IMR-90 (cell line): ENCODE results near the gene RAB36. TPM values are rescaled to one million over a fixed set of nuclear protein-coding genes. Genes with fewer than 3 reads are reported as not detected.

Experiments
- ATAC-seq: fragments of 200-7000 bp; cut with Tn5 transposase; 2 replicates; pipeline ENCODE4 v1.9.1; 2020; ENCODE audit warnings: low read depth, mild to moderate bottlenecking, moderate library complexity
- BruUV-seq: library from RNA; stranded (reverse); fragments of 400-500 nt; replicated peaks from 2 replicates; lab custom pipeline; 2021; lab: Mats Ljungman, UMichigan
- CTCF ChIA-PET: fragments of 300-600 bp; formaldehyde crosslinking; extraction: SDS; loops from one replicate; lab custom pipeline; 2021; ENCODE audit warnings: antibody characterized with exemption; lab: Yijun Ruan, JAX
- POLR2A ChIA-PET: fragments of 300-600 bp; sonication (Branson Sonifier 250); formaldehyde crosslinking; loops from one replicate; lab custom pipeline; 2022; ENCODE audit warnings: antibody characterized with exemption; ENCODE audit not compliant: unreplicated experiment; lab: Charles Lee
- DNase-seq: peaks from one replicate; pipeline ENCODE4 v3.0.0; 2013
- H2AFZ ChIP-seq: replicated peaks from 2 replicates; pipeline ENCODE3; 2013; ENCODE audit warnings: low read length, mild to moderate bottlenecking; ENCODE audit not compliant: poor library complexity
- H2AK5ac ChIP-seq: 2 replicates; pipeline ENCODE4 v1.6.1; 2013; ENCODE audit warnings: low read depth, low read length, inconsistent platforms
- H2AK9ac ChIP-seq: replicated peaks from 2 replicates; pipeline ENCODE3; 2013; ENCODE audit warnings: mild to moderate bottlenecking, low read depth, low read length, moderate library complexity; ENCODE audit not compliant: poor library complexity
- H2BK120ac ChIP-seq: 2 replicates; pipeline ENCODE4 v1.6.1; 2013; ENCODE audit warnings: low read depth, low read length, inconsistent platforms
- H2BK15ac ChIP-seq: 3 replicates; pipeline ENCODE4 v1.6.1; 2013; ENCODE audit warnings: low read depth, low read length, inconsistent platforms
- H2BK20ac ChIP-seq: 2 replicates; pipeline ENCODE4 v1.6.1; 2013; ENCODE audit warnings: low read depth, mild to moderate bottlenecking, inconsistent platforms, low read length, moderate library complexity
- H2BK5ac ChIP-seq: 2 replicates; pipeline ENCODE4 v1.6.1; 2013; ENCODE audit warnings: mild to moderate bottlenecking, low read depth, low read length, inconsistent platforms; ENCODE audit not compliant: poor library complexity, severe bottlenecking
- H3K14ac ChIP-seq: replicated peaks from 2 replicates; pipeline ENCODE4 v1.6.1; 2013; ENCODE audit warnings: low read depth, low read length, inconsistent platforms
- H3K18ac ChIP-seq: 2 replicates; pipeline ENCODE4 v1.6.1; 2013; ENCODE audit warnings: low read depth, low read length, control low read depth
- H3K23ac ChIP-seq: 2 replicates; pipeline ENCODE4 v1.6.1; 2013; ENCODE audit warnings: low read depth, low read length, inconsistent platforms
- H3K27ac ChIP-seq: 2 replicates; pipeline ENCODE4 v1.5.1; 2013; ENCODE audit warnings: mild to moderate bottlenecking, control low read depth, low read length; ENCODE audit not compliant: insufficient read depth
- H3K27me3 ChIP-seq: 2 replicates; pipeline ENCODE4 v1.6.1; 2013; ENCODE audit warnings: low read length; ENCODE audit not compliant: control insufficient read depth, insufficient read depth
- H3K36me3 ChIP-seq: 2 replicates; pipeline ENCODE4 v1.6.1; 2013; ENCODE audit warnings: low read length, mixed read lengths; ENCODE audit not compliant: control insufficient read depth, insufficient read depth
- H3K4ac ChIP-seq: 2 replicates; pipeline ENCODE4 v1.6.1; 2013; ENCODE audit warnings: low read depth, low read length, inconsistent platforms
- H3K4me1 ChIP-seq: 2 replicates; pipeline ENCODE4 v1.6.1; 2013; ENCODE audit warnings: low read length, mixed read lengths; ENCODE audit not compliant: control insufficient read depth, insufficient read depth
- H3K4me2 ChIP-seq: 2 replicates; pipeline ENCODE4 v1.6.1; 2013; ENCODE audit warnings: low read depth, mild to moderate bottlenecking, control low read depth, low read length, moderate library complexity
- H3K4me3 ChIP-seq: 2 replicates; pipeline ENCODE4 v1.5.1; 2013; ENCODE audit warnings: low read depth, mild to moderate bottlenecking, control low read depth, low read length, moderate library complexity; ENCODE audit not compliant: insufficient read depth
- H3K56ac ChIP-seq: 2 replicates; pipeline ENCODE4 v1.6.1; 2013; ENCODE audit warnings: low read length, inconsistent platforms; ENCODE audit not compliant: insufficient read depth; ENCODE audit errors: extremely low read depth
- H3K79me1 ChIP-seq, 2 experiments: 2 replicates each; pipeline ENCODE4 v1.6.1; 2013; ENCODE audit warnings: low read length in 2 of 2, inconsistent platforms in 1 of 2, low read depth in 1 of 2
- H3K9ac ChIP-seq: 2 replicates; pipeline ENCODE4 v1.6.1; 2013; ENCODE audit warnings: low read depth, low read length, control low read depth
- H3K9me1 ChIP-seq: 2 replicates; pipeline ENCODE4 v1.6.1; 2013; ENCODE audit warnings: low read length, inconsistent platforms; ENCODE audit not compliant: insufficient read depth
- H3K9me3 ChIP-seq: 2 replicates; pipeline ENCODE4 v1.6.1; 2013; ENCODE audit warnings: low read length; ENCODE audit not compliant: control insufficient read depth, insufficient read depth
- H4K20me1 ChIP-seq: 2 replicates; pipeline ENCODE4 v1.6.1; 2013; ENCODE audit warnings: low read length, inconsistent platforms; ENCODE audit not compliant: insufficient read depth
- H4K5ac ChIP-seq: 2 replicates; pipeline ENCODE4 v1.6.1; 2013; ENCODE audit warnings: mild to moderate bottlenecking, low read depth, low read length, control low read depth
- H4K8ac ChIP-seq, 2 experiments: 2 replicates each; pipeline ENCODE4 v1.6.1; 2013; ENCODE audit warnings: low read depth in 2 of 2, low read length in 2 of 2, control low read depth in 1 of 2, inconsistent platforms in 1 of 2
- H4K91ac ChIP-seq: 2 replicates; pipeline ENCODE4 v1.6.1; 2013; ENCODE audit warnings: low read depth, low read length, inconsistent platforms; ENCODE audit not compliant: insufficient read depth
- BHLHE40 ChIP-seq: fragments of 150-350 bp; IDR thresholded peaks from 2 replicates; pipeline ENCODE4 v1.6.1; 2016; ENCODE audit warnings: mild to moderate bottlenecking, low read depth, low read length
- CEBPB ChIP-seq: IDR thresholded peaks from 2 replicates; pipeline ENCODE4 v1.6.1; 2012; ENCODE audit warnings: low read depth, low read length, improper control_type of control experiment
- CHD1 ChIP-seq: IDR thresholded peaks from 2 replicates; pipeline ENCODE4 v1.6.1; 2012; ENCODE audit warnings: low read depth, low read length, improper control_type of control experiment
- CTCF ChIP-seq: conservative IDR thresholded peaks from 2 replicates; pipeline ENCODE4 v1.5.1; 2012; ENCODE audit warnings: mild to moderate bottlenecking, low read depth, low read length, improper control_type of control experiment
- ELK1 ChIP-seq: fragments of 150-350 bp; IDR thresholded peaks from 2 replicates; pipeline ENCODE4 v1.6.1; 2016; ENCODE audit warnings: low read depth, mild to moderate bottlenecking, low read length, moderate library complexity, borderline replicate concordance
- FOS ChIP-seq: fragments of 150-350 bp; IDR thresholded peaks from 2 replicates; pipeline ENCODE4 v1.6.1; 2016; ENCODE audit warnings: low read depth, low read length
- MAFK ChIP-seq: IDR thresholded peaks from 2 replicates; pipeline ENCODE4 v1.6.1; 2012; ENCODE audit warnings: low read depth, low read length, improper control_type of control experiment
- MXI1 ChIP-seq: IDR thresholded peaks from 2 replicates; pipeline ENCODE4 v1.6.1; 2012; ENCODE audit warnings: low read depth, mild to moderate bottlenecking, low read length, moderate library complexity, borderline replicate concordance
- NFE2L2 ChIP-seq: fragments of 150-350 bp; IDR thresholded peaks from 2 replicates; pipeline ENCODE4 v1.6.1; 2016; ENCODE audit warnings: low read depth, mild to moderate bottlenecking, low read length
- POLR2A ChIP-seq: IDR thresholded peaks from 2 replicates; pipeline ENCODE4 v1.6.1; 2012; ENCODE audit warnings: mild to moderate bottlenecking, low read depth, low read length
- RCOR1 ChIP-seq: IDR thresholded peaks from 2 replicates; pipeline ENCODE4 v1.6.1; 2012; ENCODE audit warnings: mild to moderate bottlenecking, low read length, improper control_type of control experiment; ENCODE audit not compliant: insufficient replicate concordance
- RFX5 ChIP-seq: IDR thresholded peaks from 2 replicates; pipeline ENCODE4 v1.8.0; 2012; ENCODE audit warnings: low read depth, mild to moderate bottlenecking, low read length, moderate library complexity
- SMC3 ChIP-seq: fragments of 150-350 bp; IDR thresholded peaks from 2 replicates; pipeline ENCODE4 v1.6.1; 2016; ENCODE audit warnings: low read depth, mild to moderate bottlenecking, antibody characterized with exemption, low read length, moderate library complexity
- USF2 ChIP-seq: fragments of 150-350 bp; IDR thresholded peaks from 2 replicates; pipeline ENCODE4 v1.6.1; 2017; ENCODE audit warnings: mild to moderate bottlenecking, antibody characterized with exemption, low read length, low read depth
- WGBS, 2 experiments: methylation state at CpG; one replicate each; pipeline versions ENCODE4 v1.1.5 to v1.1.7; 2013; ENCODE audit warnings: missing lambda C conversion rate in 2 of 2; ENCODE audit not compliant: insufficient read length in 1 of 2; ENCODE audit errors: extremely low coverage in 2 of 2; 5-methylcytosine and 5-hydroxymethylcytosine counted together
- dilution Hi-C: fragments of 300-500 bp; cut with HindIII; formaldehyde crosslinking; loops from one replicate; pipeline ENCODE4 v1.14.3; 2018; ENCODE audit warnings: low sequenced_read_pairs; ENCODE audit not compliant: unreplicated experiment
- in situ Hi-C: fragments of 300-500 bp; cut with MboI; formaldehyde crosslinking; loops from 3 replicates; pipeline ENCODE4 v1.14.3; 2019; ENCODE audit warnings: low sequenced_read_pairs, inconsistent platforms, mixed read lengths
- intact Hi-C: fragments of 100-400 bp; cut with micrococcal nuclease; formaldehyde crosslinking; loops from 2 replicates; pipeline ENCODE4 v1.10.0; 2022
- polyA plus RNA-seq, 3 experiments: library from polyadenylated mRNA; depleted of rRNA; stranded (reverse); fragments of >200 nt; gene quantifications; 2 replicates each; pipeline ENCODE4 v1.2.3, GENCODE V29; 2012; ENCODE audit warnings: low replicate concordance in 1 of 3
- total RNA-seq: library from RNA; depleted of rRNA; stranded (reverse); fragments of >200 nt; gene quantifications from 2 replicates; pipeline ENCODE4 v1.2.3, GENCODE V29; 2012

RAB36 gene
- total and polyA plus RNA-seq, 2 of the 4 experiments (the other 2 are of a cell fraction) = 3.6 to 4.0 TPM

DNA sequence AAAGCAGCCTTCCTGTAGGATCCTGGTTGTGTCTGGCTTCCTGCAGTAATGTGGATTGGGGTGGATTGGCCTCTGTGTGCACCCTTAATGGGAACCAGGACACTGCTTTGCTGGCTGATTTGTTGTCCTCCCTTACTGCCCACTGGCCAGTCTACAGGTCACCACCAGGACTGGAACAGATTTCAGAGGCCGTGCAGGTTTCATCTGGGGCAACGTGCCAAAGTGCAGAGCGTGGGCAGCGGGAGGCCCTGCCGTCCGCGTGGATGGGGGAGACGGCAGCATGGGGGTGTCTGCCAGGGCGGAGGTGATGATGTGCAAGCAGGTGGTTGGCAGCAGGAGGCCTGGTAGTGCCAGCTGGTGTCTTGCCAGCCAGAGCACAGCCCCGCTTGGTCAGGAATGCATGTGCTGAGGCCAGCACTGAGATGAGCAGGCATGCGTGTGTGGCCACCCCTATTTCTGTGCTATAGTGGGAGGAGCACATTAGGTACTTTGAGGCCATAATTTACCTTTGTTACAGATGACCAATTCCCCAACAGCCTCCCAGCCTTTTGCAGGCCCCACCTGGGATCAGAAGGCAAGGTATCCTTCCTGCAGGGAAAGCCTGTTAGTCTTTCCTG is 59.4 kb downstream of the RAB36 start:
- CTCF ChIA-PET = no interaction called here
- intact Hi-C loops = no loop called here
- in situ Hi-C loops = no loop called here

More for the DNA sequence above, 59.4 kb downstream of the RAB36 start:
- no CpG with 5 or more reads among the region's 11 CpGs for WGBS, 2 experiments
- no peak overlapping the region for H2AK5ac ChIP-seq
- no peak overlapping the region for H4K5ac ChIP-seq
- H3K4ac ChIP-seq = no peak overlapping the region
- no peaks in the 10 kb centered on the region; the same call in 1 of the 2 replicates for H3K4me1 ChIP-seq
- H3K4me3 ChIP-seq = no peak overlapping the region
- TF ChIP-seq BHLHE40 = no peak
- TF ChIP-seq ELK1 = no peak
- TF ChIP-seq MAFK = no peak
- no peak for TF ChIP-seq CTCF
- TF ChIP-seq CEBPB = no peak
- no peak for TF ChIP-seq SMC3
- no peak for TF ChIP-seq CHD1
- TF ChIP-seq FOS = no peak
- TF ChIP-seq RFX5 = no peak
- TF ChIP-seq NFE2L2 = no peak
- TF ChIP-seq USF2 = no peak
- TF ChIP-seq MXI1 = no peak
- no peak for TF ChIP-seq POLR2A
- TF ChIP-seq RCOR1 = no peak
- no peak overlapping the region for H3K18ac ChIP-seq
- peaks cover 12 to 64% of the 10 kb centered on the region in 2 experiments for H3K79me1 ChIP-seq
- H2AK9ac ChIP-seq = peak overlapping the region; percentile 70
- dilution Hi-C loops = no loop called here
- H2BK20ac ChIP-seq = no peak overlapping the region
- no peak overlapping the region for H3K56ac ChIP-seq
- no peak overlapping the region for H3K9ac ChIP-seq
- ATAC-seq (no peak), DNase-seq (no peak)
- H3K9me1 ChIP-seq = peaks cover 28% of the 10 kb centered on the region
- H4K8ac ChIP-seq = no peak overlapping the region
- H3K36me3 ChIP-seq = peaks cover 4% of the 10 kb centered on the region
- POLR2A ChIA-PET = interaction anchor here (0.6 kb wide), 1 partner anchor 35 kb away, joined by 7 read pairs; no protein-coding TSS in a partner anchor
- H2BK15ac ChIP-seq = no peak overlapping the region
- H3K9me3 ChIP-seq = no peaks in the 10 kb centered on the region
- H3K27me3 ChIP-seq = no peaks in the 10 kb centered on the region
- H3K14ac ChIP-seq = no peak overlapping the region
- no peak overlapping the region for H4K91ac ChIP-seq
- no TSS peak for BruUV-seq
- no peak overlapping the region for H2BK120ac ChIP-seq
- peak overlapping the region; percentile 2 for H2AFZ ChIP-seq
- H2BK5ac ChIP-seq = no peak overlapping the region
- H3K4me2 ChIP-seq = no peak overlapping the region
- H3K27ac ChIP-seq = no peak overlapping the region
- peaks cover 49% of the 10 kb centered on the region for H4K20me1 ChIP-seq
- H3K23ac ChIP-seq = no peak overlapping the region; the same call in 1 of the 2 replicates
